ENCODE data around the gene IL15. TPM values are rescaled to one million over a fixed set of nuclear protein-coding genes. Genes with fewer than 3 reads are reported as not detected.

IL15 gene
- total and polyA plus RNA-seq, 7 donors: 1.4 to 3.0 (median 2.2) TPM

- DNase-seq (no peak), ATAC-seq (no peak)
- H3K27ac ChIP-seq: no peak overlapping the region
- intact Hi-C loops (cut with DNase I): loop anchor here in 1 of 2 donors (5.0 kb wide), 1 partner anchor 300 kb away; no protein-coding TSS in a partner anchor
- no peaks in the 10 kb centered on the region for H3K36me3 ChIP-seq (ENCODE audit: insufficient read depth in 1 of 2, low read depth in 1 of 2)
- H3K27me3 ChIP-seq (ENCODE audit: insufficient read depth in 3 of 3, low read length in 2 of 3): no peaks in the 10 kb centered on the region
- H3K9me3 ChIP-seq: no peaks in the 10 kb centered on the region
- TF ChIP-seq, protein P1, sequence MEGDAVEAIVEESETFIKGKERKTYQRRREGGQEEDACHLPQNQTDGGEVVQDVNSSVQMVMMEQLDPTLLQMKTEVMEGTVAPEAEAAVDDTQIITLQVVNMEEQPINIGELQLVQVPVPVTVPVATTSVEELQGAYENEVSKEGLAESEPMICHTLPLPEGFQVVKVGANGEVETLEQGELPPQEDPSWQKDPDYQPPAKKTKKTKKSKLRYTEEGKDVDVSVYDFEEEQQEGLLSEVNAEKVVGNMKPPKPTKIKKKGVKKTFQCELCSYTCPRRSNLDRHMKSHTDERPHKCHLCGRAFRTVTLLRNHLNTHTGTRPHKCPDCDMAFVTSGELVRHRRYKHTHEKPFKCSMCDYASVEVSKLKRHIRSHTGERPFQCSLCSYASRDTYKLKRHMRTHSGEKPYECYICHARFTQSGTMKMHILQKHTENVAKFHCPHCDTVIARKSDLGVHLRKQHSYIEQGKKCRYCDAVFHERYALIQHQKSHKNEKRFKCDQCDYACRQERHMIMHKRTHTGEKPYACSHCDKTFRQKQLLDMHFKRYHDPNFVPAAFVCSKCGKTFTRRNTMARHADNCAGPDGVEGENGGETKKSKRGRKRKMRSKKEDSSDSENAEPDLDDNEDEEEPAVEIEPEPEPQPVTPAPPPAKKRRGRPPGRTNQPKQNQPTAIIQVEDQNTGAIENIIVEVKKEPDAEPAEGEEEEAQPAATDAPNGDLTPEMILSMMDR (IDR thresholded peaks at IDR 0.05): no peak
- peak overlapping the region; percentile 76 for H3K4me3 ChIP-seq
- H3K4me1 ChIP-seq: peaks cover 8% of the 10 kb centered on the region
- 29 to 64% (median 44%) methylated on average over 2 of the region's 2 CpGs for WGBS, 3 donors
Observed at GRCh38 chr4:141637565-141637964, 1.2 kb downstream of the IL15 start.

GRCh38 chr4:141638230-141638629 is 1.8 kb downstream of the IL15 start:
- H3K27me3 ChIP-seq (ENCODE audit: insufficient read depth in 3 of 3, low read length in 2 of 3): no peaks in the 10 kb centered on the region
- 68 to 92% (median 85%) methylated on average over 2 of the region's 2 CpGs for WGBS, 3 donors
- H3K9me3 ChIP-seq: no peaks in the 10 kb centered on the region
- intact Hi-C loops (cut with DNase I): loop anchor here in 1 of 2 donors (5.0 kb wide), 1 partner anchor 301 kb away; no protein-coding TSS in a partner anchor
- no peak for ATAC-seq
- DNase-seq: no peak
- H3K4me1 ChIP-seq: peaks cover 8% of the 10 kb centered on the region
- H3K27ac ChIP-seq: no peak overlapping the region
- peak overlapping the region; percentile 76 for H3K4me3 ChIP-seq
- TF ChIP-seq, protein P1 (IDR thresholded peaks at IDR 0.05): no peak
- no peaks in the 10 kb centered on the region for H3K36me3 ChIP-seq (ENCODE audit: insufficient read depth in 1 of 2, low read depth in 1 of 2)

GRCh38 chr4:141640696-141641095 is 4.3 kb downstream of the IL15 start:
- H3K27ac ChIP-seq: no peak overlapping the region
- no peak for ATAC-seq
- no peaks in the 10 kb centered on the region for H3K9me3 ChIP-seq
- no peak for DNase-seq
- H3K4me3 ChIP-seq: no peak overlapping the region
- no peaks in the 10 kb centered on the region for H3K36me3 ChIP-seq (ENCODE audit: insufficient read depth in 1 of 2, low read depth in 1 of 2)
- H3K27me3 ChIP-seq (ENCODE audit: insufficient read depth in 3 of 3, low read length in 2 of 3): no peaks in the 10 kb centered on the region
- intact Hi-C loops (cut with DNase I): no loop called here
- 83 to 88% (median 85%) methylated on average over 3 of the region's 3 CpGs for WGBS, 3 donors
- TF ChIP-seq, protein P1 (IDR thresholded peaks at IDR 0.05): no peak
- peaks cover 8% of the 10 kb centered on the region for H3K4me1 ChIP-seq

- 92 to 96% (median 93%) methylated on average over 3 of the region's 3 CpGs for WGBS, 3 donors
- no peaks in the 10 kb centered on the region for H3K36me3 ChIP-seq (ENCODE audit: insufficient read depth in 1 of 2, low read depth in 1 of 2)
- no peaks in the 10 kb centered on the region for H3K27me3 ChIP-seq (ENCODE audit: insufficient read depth in 3 of 3, low read length in 2 of 3)
- no peaks in the 10 kb centered on the region for H3K9me3 ChIP-seq
- intact Hi-C loops (cut with DNase I): no loop called here
- peaks cover 8% of the 10 kb centered on the region for H3K4me1 ChIP-seq
- no peak overlapping the region for H3K4me3 ChIP-seq
- ATAC-seq (no peak), DNase-seq (no peak)
- TF ChIP-seq, protein P1 (IDR thresholded peaks at IDR 0.05): no peak
- H3K27ac ChIP-seq: no peak overlapping the region
Observed at GRCh38 chr4:141642063-141642462, 5.7 kb downstream of the IL15 start.

- Histone ChIP-seq H3K36me3 (ENCODE audit: insufficient read depth in 1 of 2, low read depth in 1 of 2) (no peaks in the 10 kb centered on the region), H3K4me1 (peaks cover 8% of the 10 kb centered on the region), H3K9me3 (no peaks in the 10 kb centered on the region), H3K27ac (no peak overlapping the region), H3K27me3 (ENCODE audit: insufficient read depth in 3 of 3, low read length in 2 of 3) (peaks cover 0 to 2% (median 0%) of the 10 kb centered on the region in 3 donors), H3K4me3 (no peak overlapping the region)
- DNase-seq (no peak), ATAC-seq (peak in 2 of 4 donors; percentile 57 to 58)
- TF ChIP-seq, protein P1 (IDR thresholded peaks at IDR 0.05): no peak
- intact Hi-C loops (cut with DNase I): no loop called here
Observed at GRCh38 chr4:141642711-141643110, 6.3 kb downstream of the IL15 start.

Measured in psoas muscle (tissue), 8 donors.